ENCODE results near the gene STEAP2. TPM values are rescaled to one million over a fixed set of nuclear protein-coding genes. Genes with fewer than 3 reads are reported as not detected.

The STEAP2 gene
- total RNA-seq, 4 donors from 2014 or later, result 11.9 to 34.3 (median 27.4) TPM

GRCh38 chr7:90169891-90170290, 41.6 kb upstream of the STEAP2 start:
- Histone ChIP-seq H3K4me3 (replicated peaks in 1 of 3) (no peak overlapping the region), H3K36me3 (no peaks in the 10 kb centered on the region), H3K9me3 (no peaks in the 10 kb centered on the region), H3K27me3 (no peaks in the 10 kb centered on the region), H3K4me1 (no peaks in the 10 kb centered on the region), H3K27ac (no peak overlapping the region)
- 89 to 92% methylated on average over 1 of the region's 1 CpG for WGBS, 2 donors
- intact Hi-C loops (cut with DNase I), result loop anchor here (10.0 kb wide), 1 partner anchor 255 kb away; no protein-coding TSS in a partner anchor
- TF ChIP-seq CTCF (IDR thresholded peaks at IDR 0.05), result no peak
- TF ChIP-seq POLR2A (IDR thresholded peaks at IDR 0.05), result no peak
- DNase-seq, result no peak

GRCh38 chr7:90172121-90172520, 39.4 kb upstream of the STEAP2 start:
- Histone ChIP-seq H3K4me3 (replicated peaks in 1 of 3) (no peak overlapping the region), H3K27me3 (no peaks in the 10 kb centered on the region), H3K27ac (no peak overlapping the region), H3K9me3 (no peaks in the 10 kb centered on the region), H3K36me3 (no peaks in the 10 kb centered on the region), H3K4me1 (no peaks in the 10 kb centered on the region)
- intact Hi-C loops (cut with DNase I), result no loop called here
- DNase-seq, result no peak
- TF ChIP-seq CTCF (IDR thresholded peaks at IDR 0.05), result no peak
- TF ChIP-seq POLR2A (IDR thresholded peaks at IDR 0.05), result no peak
- 84 to 88% methylated on average over 2 of the region's 2 CpGs for WGBS, 2 donors

- no peak for DNase-seq
- Histone ChIP-seq H3K36me3 (no peaks in the 10 kb centered on the region), H3K27ac (no peak overlapping the region), H3K4me3 (replicated peaks in 1 of 3) (no peak overlapping the region), H3K9me3 (no peaks in the 10 kb centered on the region), H3K4me1 (no peaks in the 10 kb centered on the region), H3K27me3 (no peaks in the 10 kb centered on the region)
- intact Hi-C loops (cut with DNase I), result no loop called here
- WGBS, 2 donors, result 94 to 96% methylated on average over 6 of the region's 6 CpGs
- TF ChIP-seq CTCF (IDR thresholded peaks at IDR 0.05) (no peak), POLR2A (IDR thresholded peaks at IDR 0.05) (no peak)
These were observed 38.9 kb upstream of the STEAP2 start for GRCh38 chr7:90172624-90173023.

GRCh38 chr7:90173127-90173844, 38.3 kb upstream of the STEAP2 start:
- intact Hi-C loops (cut with DNase I), result no loop called here
- TF ChIP-seq POLR2A (IDR thresholded peaks at IDR 0.05), result no peak
- no peak for TF ChIP-seq CTCF (IDR thresholded peaks at IDR 0.05)
- no peak overlapping the region for H3K4me3 ChIP-seq (replicated peaks in 1 of 3)
- WGBS, 2 donors, result 86 to 90% methylated on average over 4 of the region's 4 CpGs
- DNase-seq, result no peak
- no peaks in the 10 kb centered on the region for H3K9me3 ChIP-seq
- H3K27me3 ChIP-seq, result no peaks in the 10 kb centered on the region
- no peak overlapping the region for H3K27ac ChIP-seq
- H3K36me3 ChIP-seq, result no peaks in the 10 kb centered on the region
- no peaks in the 10 kb centered on the region for H3K4me1 ChIP-seq

GRCh38 chr7:90175667-90176066, 35.9 kb upstream of the STEAP2 start:
- intact Hi-C loops (cut with DNase I), result no loop called here
- H3K36me3 ChIP-seq, result no peaks in the 10 kb centered on the region
- TF ChIP-seq CTCF (IDR thresholded peaks at IDR 0.05) (no peak), POLR2A (IDR thresholded peaks at IDR 0.05) (no peak)
- no peak for DNase-seq
- no peak overlapping the region for H3K27ac ChIP-seq
- no peaks in the 10 kb centered on the region for H3K27me3 ChIP-seq
- peaks cover 0 to 5% of the 10 kb centered on the region in 2 donors for H3K4me1 ChIP-seq
- 96 to 99% methylated on average over 3 to 4 of the region's 4 CpGs for WGBS, 2 donors
- H3K9me3 ChIP-seq, result no peaks in the 10 kb centered on the region
- no peak overlapping the region for H3K4me3 ChIP-seq (replicated peaks in 1 of 3)
